Mesothelial cell of epicardium (in vitro differentiated cells): Measurements from ENCODE around the gene EVPL. TPM values are rescaled to one million over a fixed set of nuclear protein-coding genes. Genes with fewer than 3 reads are reported as not detected.

Experiments
- DNase-seq, 2 experiments: peaks; one replicate each; pipeline ENCODE4 v3.0.0; 2021; ENCODE audit warnings: low spot score in 2 of 2; ENCODE audit not compliant: unreplicated experiment in 2 of 2
- H3K27ac Mint-ChIP-seq: 2 replicates; pipeline ENCODE4 v1.8.0; 2021; ENCODE audit warnings: mixed read lengths
- H3K27me3 Mint-ChIP-seq: 2 replicates; pipeline ENCODE4 v1.8.0; 2021; ENCODE audit warnings: low read depth, mixed read lengths
- H3K36me3 Mint-ChIP-seq: 2 replicates; pipeline ENCODE4 v1.8.0; 2021; ENCODE audit warnings: mixed read lengths
- H3K4me1 Mint-ChIP-seq: 2 replicates; pipeline ENCODE4 v1.8.0; 2021; ENCODE audit warnings: mixed read lengths
- H3K4me3 Mint-ChIP-seq: 2 replicates; pipeline ENCODE4 v1.8.0; 2021; ENCODE audit warnings: mild to moderate bottlenecking, moderate library complexity, mixed read lengths
- H3K9me3 Mint-ChIP-seq: 2 replicates; pipeline ENCODE4 v1.8.0; 2021; ENCODE audit warnings: mixed read lengths
- total RNA-seq: library from RNA; stranded (reverse); gene quantifications from 3 replicates; pipeline ENCODE4 v1.2.1, GENCODE V29; 2021
- TF ChIP-seq, protein P1 (sequence below): fragments of 200-600 bp; sonication (generic); IDR thresholded peaks from one replicate; pipeline ENCODE4 v1.5.0; 2021; ENCODE audit warnings: antibody characterized with exemption; ENCODE audit not compliant: unreplicated experiment

EVPL gene
- total RNA-seq, 1 donor from 2014 or later, result 0.25 TPM

DNA sequence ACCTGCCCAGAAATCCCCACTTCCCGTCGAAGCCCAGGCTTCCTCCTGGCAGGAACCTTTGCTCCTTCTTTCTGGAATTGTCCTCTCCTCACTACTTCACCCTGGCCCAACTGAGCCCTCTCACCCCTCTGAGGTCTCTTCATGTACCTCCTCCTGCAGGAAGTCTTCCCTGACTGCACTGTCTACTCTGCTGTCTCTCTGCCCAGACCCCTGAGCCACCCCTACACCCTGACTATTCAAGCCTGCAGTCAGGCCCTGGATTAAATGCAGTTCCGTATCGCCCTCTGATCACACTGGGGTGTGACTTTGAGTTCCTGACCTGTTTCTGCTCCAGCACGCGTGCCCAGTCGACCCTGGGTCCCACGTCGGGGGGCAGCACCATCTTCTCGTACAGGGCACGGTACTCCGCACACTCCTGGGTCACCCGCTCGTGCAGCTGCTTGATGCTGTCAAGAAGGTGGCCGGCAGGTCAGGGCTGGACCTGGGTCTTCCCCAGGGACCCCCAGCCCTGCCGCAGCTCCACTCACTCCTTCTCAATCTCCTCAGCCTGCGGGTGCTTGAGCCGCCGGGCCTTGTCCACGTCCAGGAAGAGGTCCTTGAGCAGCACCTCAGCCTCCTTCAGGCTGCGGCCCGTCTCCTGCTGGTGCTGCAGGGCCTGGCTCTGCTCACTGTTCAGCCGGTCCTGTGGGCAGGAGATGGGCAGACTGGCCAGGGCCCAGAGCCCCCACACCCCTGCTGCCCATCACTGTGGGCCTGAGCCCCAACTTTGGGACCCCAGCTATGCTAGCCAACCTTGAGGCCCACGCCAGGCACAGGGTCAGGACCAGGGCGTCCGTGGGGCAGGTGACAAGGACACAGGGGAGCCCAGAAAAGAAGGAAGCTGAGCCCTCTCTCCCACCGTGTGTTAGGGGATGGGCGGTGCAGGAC, 3.9 kb downstream of the EVPL start:
- no peak overlapping the region for H3K4me3 Mint-ChIP-seq
- H3K9me3 Mint-ChIP-seq, result no peaks in the 10 kb centered on the region
- no peak for DNase-seq
- H3K27me3 Mint-ChIP-seq, result no peaks in the 10 kb centered on the region
- no peaks in the 10 kb centered on the region for H3K36me3 Mint-ChIP-seq
- TF ChIP-seq, protein P1, sequence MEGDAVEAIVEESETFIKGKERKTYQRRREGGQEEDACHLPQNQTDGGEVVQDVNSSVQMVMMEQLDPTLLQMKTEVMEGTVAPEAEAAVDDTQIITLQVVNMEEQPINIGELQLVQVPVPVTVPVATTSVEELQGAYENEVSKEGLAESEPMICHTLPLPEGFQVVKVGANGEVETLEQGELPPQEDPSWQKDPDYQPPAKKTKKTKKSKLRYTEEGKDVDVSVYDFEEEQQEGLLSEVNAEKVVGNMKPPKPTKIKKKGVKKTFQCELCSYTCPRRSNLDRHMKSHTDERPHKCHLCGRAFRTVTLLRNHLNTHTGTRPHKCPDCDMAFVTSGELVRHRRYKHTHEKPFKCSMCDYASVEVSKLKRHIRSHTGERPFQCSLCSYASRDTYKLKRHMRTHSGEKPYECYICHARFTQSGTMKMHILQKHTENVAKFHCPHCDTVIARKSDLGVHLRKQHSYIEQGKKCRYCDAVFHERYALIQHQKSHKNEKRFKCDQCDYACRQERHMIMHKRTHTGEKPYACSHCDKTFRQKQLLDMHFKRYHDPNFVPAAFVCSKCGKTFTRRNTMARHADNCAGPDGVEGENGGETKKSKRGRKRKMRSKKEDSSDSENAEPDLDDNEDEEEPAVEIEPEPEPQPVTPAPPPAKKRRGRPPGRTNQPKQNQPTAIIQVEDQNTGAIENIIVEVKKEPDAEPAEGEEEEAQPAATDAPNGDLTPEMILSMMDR, result no peak
- peaks cover 4% of the 10 kb centered on the region for H3K4me1 Mint-ChIP-seq
- H3K27ac Mint-ChIP-seq, result no peak overlapping the region

- Mint-ChIP-seq H3K27me3 (no peaks in the 10 kb centered on the region), H3K4me1 (peaks cover under 1% of the 10 kb centered on the region), H3K4me3 (no peak overlapping the region), H3K27ac (no peak overlapping the region), H3K9me3 (no peaks in the 10 kb centered on the region), H3K36me3 (no peaks in the 10 kb centered on the region)
- DNase-seq, result no peak
- TF ChIP-seq, protein P1, result no peak
Measured at GRCh38 chr17:76022285-76022684, 4.8 kb downstream of the EVPL start.

DNA sequence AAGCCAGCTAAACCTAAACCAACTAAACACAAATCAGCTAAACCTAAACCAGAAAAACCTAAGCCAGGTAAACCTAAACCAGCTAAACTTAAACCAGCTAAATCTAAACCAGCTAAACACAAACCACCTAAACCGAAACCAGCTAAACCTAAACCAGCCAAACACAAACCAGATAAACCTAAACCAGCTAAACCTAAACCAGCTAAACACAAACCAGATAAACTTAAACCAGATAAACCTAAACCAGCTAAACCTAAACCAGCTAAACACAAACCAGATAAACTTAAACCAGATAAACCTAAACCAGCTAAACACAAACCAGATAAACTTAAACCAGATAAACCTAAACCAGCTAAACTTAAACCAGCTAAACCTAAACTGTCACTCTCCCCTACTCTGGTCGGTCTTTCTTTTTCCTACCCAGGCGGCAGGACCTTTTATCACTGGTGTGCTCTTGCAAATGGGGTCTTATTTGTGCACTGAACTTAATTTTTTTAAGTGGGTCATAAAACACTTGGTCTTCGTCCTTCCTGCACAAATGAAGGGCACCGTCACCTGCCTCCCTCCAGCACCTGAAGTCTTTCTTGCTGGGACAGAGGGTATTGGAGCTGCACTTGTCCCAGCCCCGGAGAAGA, 7.2 kb downstream of the EVPL start:
- Mint-ChIP-seq H3K4me1 (no peaks in the 10 kb centered on the region), H3K4me3 (no peak overlapping the region), H3K36me3 (no peaks in the 10 kb centered on the region), H3K9me3 (no peaks in the 10 kb centered on the region), H3K27ac (no peak overlapping the region), H3K27me3 (peaks cover 4% of the 10 kb centered on the region)
- TF ChIP-seq, protein P1, result no peak
- DNase-seq, result no peak

DNA sequence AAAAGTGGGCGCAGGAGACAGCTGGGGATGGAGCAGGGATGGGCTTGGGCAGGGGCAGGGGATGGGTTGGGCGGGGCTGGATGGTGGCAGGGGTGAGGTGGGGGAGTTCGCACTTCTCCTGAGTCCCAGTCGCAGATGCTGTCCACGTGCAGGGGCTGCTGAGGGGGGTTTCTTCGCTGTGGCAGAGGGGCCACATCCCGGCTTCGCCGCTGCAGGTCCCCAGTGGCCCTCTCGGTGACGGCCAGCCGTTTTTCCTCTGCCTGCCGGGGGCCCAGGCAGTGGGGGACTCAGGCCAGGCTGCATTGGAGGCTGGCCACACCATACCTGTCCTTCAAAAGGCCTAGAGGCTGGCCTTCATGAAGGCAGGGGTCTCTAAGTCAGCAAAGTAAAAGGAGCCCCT, 8.3 kb downstream of the EVPL start:
- no peaks in the 10 kb centered on the region for H3K9me3 Mint-ChIP-seq
- peaks cover 6% of the 10 kb centered on the region for H3K4me1 Mint-ChIP-seq
- TF ChIP-seq, protein P1, result no peak
- no peak for DNase-seq
- no peaks in the 10 kb centered on the region for H3K36me3 Mint-ChIP-seq
- H3K27ac Mint-ChIP-seq, result no peak overlapping the region
- H3K4me3 Mint-ChIP-seq, result no peak overlapping the region
- peaks cover 5% of the 10 kb centered on the region for H3K27me3 Mint-ChIP-seq

GRCh38 chr17:76018340-76018680, 8.8 kb downstream of the EVPL start:
- H3K27ac Mint-ChIP-seq, result no peak overlapping the region
- H3K27me3 Mint-ChIP-seq, result peaks cover 5% of the 10 kb centered on the region
- no peaks in the 10 kb centered on the region for H3K36me3 Mint-ChIP-seq
- DNase-seq, result no peak
- TF ChIP-seq, protein P1, result no peak
- peaks cover 11% of the 10 kb centered on the region for H3K4me1 Mint-ChIP-seq
- H3K4me3 Mint-ChIP-seq, result no peak overlapping the region
- no peaks in the 10 kb centered on the region for H3K9me3 Mint-ChIP-seq
